ENCODE results near the gene SEMA3G.

SEMA3G gene

DNA sequence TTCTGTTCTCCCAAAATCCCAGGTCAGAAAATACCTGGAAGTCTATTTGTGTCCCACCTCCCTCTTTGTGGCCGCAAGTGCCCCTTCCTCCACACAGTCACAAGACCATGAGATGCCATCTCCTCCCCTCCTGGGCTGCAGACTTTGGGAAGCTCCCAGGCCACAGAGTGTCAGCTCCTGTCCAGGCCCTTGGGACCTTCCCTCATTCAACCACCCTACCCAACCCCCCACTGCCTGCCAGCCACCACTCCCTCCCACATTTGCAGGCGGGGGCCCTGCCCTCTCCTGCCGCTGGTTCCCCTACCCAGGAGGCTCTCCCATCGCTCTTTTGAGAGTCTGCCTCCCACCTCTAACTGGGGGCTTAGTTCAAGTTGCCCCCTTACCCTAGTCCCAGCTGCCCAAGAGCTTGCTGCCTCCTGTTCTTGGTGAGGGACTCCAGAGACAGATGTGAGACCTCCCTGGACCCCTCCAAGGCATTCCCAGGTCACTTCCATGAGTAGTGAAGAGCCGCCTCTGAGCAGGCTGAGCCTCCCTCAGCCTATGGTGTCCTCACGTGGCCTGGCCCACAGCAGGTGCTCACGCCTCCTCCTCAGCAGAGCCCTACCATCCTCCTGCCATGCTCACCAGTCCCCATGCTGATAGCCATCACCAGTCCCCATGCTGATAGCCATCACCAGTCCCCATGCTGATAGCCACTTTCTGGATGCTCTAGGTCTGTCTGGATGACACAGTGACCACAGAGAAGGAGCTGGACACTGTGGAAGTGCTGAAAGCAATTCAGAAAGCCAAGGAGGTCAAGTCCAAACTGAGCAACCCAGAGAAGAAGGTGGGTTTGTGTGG lies 34.4 kb upstream of the SEMA3G start:
- FAIRE-seq, result no peak

DNA sequence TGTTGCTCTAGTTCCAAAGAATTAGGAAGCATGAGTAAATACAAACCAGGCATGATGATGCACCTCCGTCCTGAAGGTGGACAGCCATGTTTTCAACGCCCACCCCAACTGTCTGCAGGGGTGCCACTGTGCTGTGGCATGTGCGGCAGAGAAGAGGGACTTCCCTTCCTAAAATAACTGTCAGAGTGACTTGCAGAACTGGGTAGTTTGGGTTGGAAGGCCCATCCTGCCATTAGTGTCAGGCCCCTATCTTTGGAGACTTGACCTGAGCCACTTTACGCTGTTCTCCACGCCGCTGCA lies 32.8 kb upstream of the SEMA3G start:
- no peak for FAIRE-seq

DNA sequence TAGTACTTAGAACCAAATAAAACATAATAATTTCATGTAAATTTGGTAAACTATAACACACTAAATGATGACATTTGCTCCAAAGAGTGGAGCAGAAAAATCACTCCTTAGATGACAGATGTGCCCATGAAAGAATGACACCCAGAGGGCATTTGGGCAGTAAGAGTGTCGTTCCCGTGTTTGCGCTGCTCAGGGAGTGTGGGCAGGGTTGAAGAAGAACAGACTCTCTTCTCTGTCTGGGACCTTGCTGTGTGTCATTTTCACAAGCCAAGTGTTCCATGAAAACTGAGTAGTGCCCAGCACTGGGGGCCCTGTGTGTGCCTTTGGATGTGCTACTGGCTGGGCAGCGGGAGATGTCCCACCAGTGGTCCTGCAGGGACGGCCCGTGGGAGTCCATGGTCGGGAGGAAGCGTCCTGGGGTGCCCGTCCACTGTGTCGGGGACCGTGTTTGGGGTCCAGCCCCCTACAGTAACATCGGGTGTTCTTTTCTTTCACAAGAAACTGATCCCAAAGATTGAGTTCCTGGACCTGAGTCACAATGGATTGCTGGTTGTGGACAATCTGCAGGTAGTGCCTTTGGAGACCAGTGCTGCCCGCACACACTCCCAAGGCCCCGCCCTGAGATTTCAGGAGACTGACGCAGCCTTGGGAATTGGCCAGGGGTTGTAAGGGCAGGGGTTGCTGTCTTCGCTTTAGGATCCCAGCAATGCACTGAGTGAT lies 32.3 kb upstream of the SEMA3G start:
- no peak for FAIRE-seq

DNA sequence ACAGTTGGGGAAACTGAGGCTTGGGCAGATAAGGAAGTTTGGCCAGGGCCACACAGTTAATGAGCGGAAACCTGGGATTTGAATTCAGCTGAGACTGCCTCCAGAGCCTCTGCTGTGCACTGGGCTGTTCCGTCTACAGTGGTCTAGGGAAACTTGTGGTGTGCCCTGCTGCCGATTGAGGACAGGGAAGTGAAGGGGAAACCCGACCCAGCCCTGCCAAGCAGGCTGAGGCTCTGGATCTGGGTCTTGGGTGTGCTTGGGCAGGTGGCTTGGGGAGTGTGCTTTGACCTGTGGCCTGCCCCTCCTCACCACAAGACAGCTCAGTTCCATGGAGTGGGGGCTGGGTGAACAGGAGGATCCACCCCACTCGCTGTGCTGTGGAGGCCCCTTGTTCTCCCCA lies 28.1 kb upstream of the SEMA3G start:
- FAIRE-seq, result no peak

DNA sequence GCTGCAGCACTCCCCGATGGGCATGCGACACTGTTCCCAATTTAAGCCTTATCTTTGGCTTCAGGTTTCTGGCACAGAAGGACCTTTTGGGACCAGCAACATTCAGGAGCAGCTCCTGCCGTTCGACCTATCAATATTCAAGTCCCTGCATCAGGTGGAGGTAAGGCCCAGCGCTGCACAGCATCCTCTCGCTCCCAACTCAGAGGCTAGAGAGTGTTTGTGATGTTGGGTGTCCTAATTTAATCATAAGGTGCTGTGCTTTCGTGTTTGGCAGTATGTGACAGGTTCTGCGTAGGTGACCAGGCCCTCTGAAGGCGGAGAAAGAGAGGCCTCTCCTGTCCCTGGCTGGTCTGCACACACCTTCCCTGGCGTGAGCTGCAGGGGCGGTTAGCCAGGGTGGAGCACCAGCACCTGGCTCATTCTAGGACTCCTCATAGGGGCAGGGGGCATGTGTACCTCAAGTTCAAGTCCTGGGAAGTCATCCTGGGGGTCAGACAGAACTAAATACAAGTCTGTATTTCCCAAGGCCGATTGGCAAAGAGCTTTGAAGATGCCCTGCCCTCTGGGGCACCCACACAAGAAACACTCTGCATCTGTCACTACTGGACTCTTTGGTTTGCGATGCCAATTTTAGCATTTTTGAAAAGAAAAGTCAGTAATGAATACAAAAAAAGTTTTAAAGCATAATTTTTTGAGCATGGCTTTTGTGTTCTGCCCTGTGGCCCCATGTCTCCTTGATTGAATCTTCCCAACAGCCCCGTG lies 27.5 kb upstream of the SEMA3G start:
- FAIRE-seq, result no peak

DNA sequence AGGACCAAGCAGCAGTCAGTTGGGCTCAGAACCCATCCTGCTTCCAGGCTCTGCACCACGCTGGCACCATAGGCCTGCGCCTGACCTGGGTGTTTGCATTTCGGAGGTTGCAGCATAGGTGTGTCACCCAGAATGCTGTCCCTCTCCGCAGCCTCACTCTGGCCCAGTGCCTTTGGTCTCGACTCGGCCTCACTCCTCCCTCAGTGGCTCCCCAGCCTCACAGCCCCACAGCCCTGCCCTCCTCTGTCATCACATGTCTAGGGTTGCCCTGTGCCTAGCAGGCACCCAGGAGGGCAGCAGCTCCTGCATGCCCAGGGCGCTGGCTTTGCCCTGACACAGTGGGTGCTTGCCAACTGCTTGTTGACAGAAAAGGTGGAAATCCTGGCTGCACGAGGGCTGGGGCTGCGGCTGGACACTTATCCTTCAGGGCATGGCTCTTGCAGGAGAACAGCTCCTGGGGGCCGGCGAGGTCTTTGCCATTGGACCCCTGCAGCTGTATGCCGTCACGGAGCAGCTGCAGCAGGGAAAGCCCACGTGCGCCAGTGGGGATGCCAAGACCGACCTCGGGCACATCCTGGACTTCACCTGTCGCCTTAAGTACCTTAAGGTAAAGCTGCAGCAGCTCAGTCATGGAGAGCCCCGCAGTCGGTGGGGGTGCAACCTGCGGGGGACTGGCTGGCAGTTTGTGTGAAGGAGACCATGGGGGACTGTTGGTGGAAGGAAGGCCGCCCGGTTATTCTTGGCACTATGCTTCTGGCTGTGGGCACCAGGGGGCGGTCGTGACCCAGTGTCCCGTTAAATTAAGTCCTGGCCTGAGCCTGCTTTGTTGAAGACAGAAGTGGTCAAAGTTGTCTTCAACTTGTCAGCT lies 26.7 kb upstream of the SEMA3G start:
- FAIRE-seq, result no peak

DNA sequence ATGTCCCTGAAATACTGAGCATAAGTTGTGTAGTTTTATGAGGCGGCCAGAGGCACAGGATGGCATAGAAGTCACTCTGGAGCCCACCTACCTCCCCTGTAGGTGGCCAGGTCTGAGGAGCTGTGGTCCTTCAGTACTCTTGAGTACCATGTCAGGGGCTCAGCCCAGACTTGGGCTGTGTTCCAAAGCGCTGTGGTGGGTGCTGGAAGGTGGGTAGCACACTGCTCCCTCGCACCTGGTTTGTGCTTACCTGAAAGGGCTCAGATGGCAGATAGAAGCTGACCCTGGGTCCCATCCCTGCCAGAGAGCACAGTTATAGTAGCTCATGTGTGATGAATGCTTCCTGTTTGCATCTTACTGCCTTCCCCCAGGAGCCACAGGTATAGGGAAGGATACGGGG lies 26.0 kb upstream of the SEMA3G start:
- no peak for FAIRE-seq

DNA sequence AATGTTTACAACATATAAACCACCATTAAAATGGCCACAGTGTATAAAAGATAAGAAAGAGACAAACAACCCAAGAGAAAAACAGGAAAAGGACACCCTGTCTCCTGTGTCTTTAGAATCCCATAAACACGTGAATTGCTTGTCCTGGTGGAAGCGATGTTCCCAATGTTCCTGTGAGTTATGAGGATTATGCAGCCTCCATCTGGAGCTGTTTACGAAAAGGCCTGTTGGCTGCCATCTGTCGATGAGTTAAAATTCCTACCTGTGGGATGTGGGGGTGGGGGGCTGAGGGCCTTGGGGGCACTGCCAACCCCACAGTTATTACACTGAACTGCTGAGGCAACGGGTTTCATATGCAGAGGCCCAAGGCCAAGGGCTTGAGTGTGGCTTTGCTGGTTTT lies 24.1 kb upstream of the SEMA3G start:
- no peak for FAIRE-seq

DNA sequence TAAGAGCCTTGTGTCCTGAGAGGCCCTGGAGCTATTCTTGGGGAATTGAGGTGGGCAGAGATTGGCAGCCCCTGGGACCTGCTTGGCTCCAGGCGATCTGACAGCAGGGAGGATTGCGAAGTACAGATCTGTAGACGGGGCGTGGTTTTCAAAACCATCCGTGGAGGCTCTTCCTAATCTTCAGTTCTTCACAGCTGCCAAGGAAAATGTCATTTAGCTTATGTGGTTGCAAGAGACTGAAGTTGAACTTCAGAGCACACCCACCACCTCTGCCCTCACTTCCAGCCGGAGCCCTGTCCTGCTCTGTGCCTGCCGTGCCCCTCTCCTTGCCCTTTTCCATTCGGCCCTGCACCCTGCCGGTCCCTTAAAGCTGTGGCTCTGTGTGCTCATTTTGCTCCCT lies 23.4 kb upstream of the SEMA3G start:
- FAIRE-seq, result no peak

DNA sequence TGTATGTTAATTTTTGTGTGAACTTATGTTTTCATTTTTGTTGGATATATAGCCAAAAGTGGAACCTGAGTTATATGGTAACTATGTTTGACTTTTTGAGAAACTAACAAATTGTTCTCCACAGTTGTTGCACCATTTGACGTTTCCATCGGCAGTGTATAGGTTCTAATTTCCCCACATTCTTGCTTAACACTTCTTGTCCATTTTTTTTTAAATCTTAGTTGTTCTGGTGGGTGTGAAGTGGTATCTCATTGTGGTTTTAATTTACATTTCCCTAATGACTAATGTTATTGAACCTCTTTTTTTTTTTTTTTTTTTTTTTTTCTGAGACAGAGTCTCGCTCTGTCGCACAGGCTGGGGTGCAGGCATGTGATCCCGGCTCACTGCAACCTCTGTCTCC lies 18.5 kb upstream of the SEMA3G start:
- FAIRE-seq, result no peak

DNA sequence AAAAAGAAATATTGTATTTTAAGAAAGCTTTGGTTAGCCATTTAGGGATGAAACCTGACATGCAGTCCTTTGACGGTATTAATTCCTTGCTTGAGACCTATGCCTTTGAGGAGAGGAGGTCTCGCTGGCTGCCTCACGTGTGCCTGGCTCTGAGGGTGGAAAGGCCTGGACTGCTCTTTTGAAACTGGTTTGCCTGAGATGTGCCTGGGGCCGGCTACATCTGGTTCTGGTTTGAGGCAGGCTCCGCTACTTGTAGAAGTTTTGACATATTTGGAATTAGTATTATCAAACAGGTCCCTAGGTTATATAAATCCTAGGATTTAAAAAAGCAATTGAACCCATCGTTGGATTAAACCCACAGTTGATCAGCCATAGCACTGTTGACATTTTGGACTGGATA lies 17.0 kb upstream of the SEMA3G start:
- no peak for FAIRE-seq

DNA sequence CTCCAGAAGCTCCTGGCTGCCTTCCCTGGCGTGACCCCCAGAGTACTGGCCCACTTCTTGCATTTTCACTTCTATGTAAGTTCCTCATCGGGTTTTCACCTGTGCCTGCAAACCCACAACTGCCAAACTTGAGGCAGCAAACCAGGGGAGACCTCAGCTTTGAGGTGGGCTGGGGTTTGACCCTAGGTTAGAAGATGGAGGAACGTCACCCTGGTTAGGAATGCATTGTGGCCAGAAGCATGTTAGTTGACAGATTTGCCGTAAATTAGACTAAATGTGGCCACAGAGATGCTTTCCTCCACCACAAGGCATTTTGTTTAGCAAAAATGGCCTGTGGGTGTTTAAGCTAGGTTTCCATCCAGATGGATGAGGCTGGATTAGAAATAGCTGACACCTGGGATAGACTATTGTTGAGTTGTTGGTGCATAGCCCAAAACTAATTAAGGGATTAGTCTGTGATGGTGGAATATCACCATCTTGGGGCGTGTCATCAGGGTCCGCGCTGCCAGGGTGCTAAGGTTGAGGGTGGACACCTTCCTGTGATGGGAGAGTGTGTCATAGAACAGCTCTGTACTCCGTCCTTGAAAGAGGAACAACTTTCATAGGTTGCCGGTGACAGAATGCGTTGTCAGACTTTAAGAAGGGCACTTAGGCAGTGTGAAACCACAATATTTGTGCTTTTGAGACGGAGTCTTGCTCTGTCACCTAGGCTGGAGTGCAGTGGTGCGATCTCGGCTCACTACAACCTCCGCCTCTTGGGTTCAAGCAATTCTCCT lies 14.1 kb upstream of the SEMA3G start:
- no peak for FAIRE-seq

DNA sequence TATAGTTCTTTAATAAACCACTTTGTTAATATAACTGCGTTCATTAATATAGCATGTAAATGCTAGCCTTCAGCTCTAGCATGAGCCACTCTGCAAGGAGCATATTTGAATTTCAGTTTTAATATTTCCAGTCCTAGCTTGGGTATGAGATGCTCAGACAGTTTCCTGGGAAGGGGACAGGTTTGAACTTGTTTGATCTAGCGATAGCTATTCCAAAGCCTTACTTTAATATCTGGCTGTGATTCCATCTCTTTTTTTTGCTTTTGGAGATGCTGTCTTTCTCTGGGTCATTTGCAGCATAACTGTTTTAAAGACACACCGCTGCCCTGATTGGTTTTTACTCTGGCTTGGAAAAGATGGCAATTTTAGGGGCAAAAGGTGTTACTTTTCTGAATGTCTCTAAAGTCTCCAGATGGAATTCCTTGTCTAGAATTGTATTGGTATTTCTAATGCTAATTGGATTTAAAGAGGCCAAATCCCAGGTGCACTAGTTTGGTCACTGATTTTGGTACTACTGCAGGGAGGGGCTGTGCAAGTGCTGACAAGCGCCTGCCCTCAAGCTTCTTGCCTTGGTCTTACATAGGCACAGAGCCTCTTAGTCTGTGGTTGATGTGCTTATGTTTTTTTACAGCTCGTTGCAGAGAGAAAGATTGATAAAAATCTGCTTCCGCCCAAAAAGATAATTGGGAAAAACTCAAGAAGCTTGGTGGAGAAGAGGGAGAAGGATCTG lies 13.3 kb upstream of the SEMA3G start:
- FAIRE-seq, result no peak

DNA sequence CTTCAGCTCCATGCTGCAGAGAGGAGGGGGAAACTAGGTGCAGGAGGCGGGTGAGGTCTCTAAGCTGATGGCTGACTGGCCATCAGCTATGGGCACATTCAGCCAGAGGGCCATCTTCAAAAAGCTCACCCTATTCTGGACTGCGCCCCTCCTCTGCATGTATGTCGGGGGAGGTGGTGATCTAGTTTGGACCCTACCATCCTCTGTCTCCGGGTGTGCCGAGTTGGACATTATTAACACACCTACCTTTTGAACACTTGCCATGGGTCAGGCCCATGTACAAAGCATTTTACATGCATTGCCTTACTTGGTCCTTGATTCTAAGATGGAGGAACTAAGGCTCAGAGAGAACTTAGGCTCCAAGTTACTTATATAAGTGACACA lies 11.9 kb upstream of the SEMA3G start:
- FAIRE-seq, result no peak

DNA sequence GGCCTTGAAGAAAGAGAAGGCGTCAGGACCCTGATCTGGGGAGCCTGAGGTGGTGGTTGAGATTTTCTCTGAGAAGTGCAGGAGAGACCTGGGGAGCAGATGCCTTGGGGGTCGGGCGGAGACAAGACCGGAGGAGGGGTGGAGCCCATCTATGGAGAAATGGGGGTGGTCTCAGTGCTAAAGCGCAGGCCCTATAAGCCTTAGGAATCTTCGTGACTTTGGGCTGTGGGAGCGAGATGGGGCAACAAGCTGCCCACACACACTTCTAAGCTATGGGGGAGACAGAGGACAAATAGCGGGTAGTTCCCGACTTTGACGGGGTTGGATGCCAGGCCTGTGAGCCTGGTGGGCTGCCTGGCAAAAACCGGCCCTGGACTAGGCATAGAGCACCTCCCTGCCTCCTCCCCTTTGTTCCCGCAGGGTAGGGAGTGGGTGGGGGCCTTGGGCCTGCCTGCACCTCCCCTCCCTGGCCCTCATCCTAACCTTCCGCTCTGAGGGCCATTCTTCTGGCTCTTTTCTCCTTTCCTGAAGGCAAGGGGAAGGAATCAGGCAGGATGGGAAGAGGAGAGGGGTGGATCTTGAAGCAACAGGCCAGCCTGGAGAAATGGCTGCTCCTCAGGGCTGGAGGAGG lies 11.4 kb upstream of the SEMA3G start:
- no peak for FAIRE-seq

DNA sequence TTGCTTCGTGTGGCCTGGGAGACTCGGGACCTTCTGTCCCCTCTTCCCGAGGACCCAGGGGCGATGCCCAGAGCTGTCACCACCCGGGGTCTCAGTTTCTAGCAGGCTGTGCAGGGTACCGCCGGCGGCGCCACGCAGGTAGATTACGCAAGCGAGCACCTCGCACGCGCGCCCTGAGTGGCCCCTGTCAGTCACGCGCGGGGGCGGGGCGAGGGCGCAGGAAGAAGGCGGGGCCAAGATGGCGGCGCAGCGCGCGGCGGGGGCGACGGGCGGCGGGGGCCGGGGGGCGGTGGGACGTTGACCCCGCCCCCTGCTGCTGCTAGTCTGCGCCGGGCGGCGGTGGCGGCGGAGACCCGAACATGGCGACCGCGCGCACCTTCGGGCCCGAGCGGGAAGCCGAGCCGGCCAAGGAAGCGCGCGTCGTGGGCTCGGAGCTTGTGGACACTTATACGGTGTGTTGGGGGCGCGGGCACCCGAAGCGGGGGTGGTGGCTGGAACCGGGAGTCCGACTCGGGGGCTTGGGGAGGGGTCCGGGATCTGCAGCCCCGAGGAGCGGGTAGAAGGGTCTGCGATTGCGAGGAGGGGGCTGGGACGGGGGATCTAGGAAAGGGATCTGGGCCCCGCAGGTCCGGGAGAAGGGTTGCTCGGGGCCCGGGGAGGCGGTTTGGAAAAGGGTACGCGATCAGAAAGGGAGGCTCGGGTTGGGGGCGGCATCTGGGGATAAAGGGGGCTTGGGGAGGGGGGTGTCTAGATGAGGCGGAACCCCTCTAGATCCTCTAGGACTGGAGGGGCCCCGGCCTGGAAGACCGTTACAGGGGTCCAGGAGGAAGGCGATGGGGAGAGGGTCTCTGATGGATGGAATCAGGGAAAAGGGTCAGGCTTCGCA lies 10.6 kb upstream of the SEMA3G start, which contains the start of gene NISCH:
Gene NISCH (plus strand): TSS at position 322 of the 886 bp plus-strand sequence. CDS start 38 bp downstream, at position 360.
- FAIRE-seq, result no peak

DNA sequence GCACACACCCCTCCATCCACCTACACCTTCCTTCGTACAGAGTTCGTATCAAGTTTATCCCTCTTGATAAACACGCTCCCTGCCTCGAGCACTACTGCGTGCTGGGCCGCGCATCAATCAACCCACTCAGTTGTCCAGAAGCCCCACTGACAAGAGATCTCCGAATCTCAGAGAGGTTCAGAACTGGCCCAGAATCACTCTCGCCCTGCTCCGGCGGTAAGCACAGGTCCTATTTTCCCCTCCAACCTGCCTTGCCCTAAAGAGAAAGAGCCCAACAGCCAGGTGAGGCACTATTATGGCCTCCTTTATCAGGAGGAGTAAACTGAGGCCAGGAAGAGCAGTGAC lies 10.0 kb upstream of the SEMA3G start:
- no peak for FAIRE-seq

DNA sequence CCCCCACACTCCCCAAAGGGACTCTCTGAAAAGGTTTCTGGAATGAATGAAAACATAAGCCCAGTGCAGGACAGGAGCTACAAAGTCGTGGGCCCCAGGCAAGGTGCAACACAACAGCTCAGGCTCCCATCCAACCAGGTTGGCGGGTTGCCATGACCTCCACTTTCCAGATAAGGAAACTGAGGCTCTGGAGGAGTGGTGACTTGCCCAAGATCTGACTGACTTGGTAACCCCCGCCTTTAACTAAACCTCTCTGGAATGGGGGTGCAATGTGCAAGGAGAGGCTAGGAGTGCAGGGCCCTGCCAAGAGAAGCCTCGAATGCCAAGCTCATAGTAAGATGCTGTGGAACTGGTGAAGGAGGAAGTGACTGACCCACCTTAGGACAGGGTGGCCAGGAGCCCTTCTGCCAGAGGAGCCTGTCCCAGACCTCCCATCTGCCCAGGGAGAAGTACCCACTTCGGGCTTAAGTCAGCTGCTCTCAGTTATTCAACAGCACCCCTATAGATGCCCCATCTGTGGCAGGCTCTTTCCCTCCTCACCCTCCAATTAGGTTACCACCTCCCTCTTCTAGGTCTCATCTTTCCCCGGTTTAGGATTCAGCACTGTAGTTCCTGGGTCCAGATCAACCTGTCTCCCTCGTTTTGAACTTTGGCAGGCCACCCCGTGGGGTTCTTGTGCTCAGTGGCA lies 9.5 kb upstream of the SEMA3G start:
- FAIRE-seq, result no peak
